Kidney capillary endothelial cell (primary cell): ENCODE data around the gene BEND2.

Experiments
- DNase-seq: peaks from one replicate; pipeline ENCODE4 v3.0.0-alpha.2; 2018; ENCODE audit warnings: low spot score

BEND2 gene

DNA sequence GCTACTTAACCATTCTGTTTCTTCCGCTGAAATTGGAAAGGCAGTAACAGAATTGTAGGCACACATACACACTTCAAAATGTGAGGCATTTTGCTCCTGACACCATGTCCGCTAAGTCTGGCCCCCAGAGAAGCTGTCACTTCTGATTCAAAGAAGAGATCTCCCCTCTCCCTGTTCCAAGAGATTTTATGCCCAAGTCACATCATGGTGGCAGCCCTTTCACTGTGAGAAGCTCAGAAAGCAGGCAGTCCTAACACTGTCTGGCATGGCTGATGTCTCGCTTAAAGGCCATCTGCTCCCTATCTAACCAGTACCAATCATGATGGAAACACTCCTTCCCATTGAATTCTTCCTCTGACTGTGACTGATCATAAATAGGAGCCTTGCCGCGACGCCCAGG, 83.9 kb downstream of the BEND2 start:
- no peak for DNase-seq

- DNase-seq = no peak
Measured at GRCh38 chrX:18133605-18134004, 87.1 kb downstream of the BEND2 start.

GRCh38 chrX:18129690-18130089, 91.0 kb downstream of the BEND2 start:
- DNase-seq = no peak

DNA sequence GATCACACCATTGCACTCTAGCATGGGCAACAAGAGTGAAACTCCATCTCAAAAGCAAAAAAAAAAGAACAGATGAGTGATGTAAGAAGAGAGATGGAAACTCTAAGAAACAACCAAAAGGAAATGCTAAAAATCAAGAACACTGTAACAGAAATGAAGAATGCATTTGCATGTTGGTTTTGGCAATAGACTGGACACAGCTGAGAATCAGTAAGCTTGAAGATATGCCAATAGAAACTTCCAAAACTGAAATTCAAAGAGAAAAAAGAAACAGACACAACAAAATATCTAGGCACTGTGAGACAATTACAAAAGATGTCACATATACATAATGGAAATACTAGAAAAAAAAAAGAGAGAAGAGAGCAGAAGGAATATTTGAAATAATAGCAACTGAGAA, 93.7 kb downstream of the BEND2 start:
- DNase-seq = no peak

- DNase-seq = no peak
Measured at GRCh38 chrX:18119856-18120255, 100.8 kb downstream of the BEND2 start.
